Gastrocnemius medialis (tissue), 4 donors: ENCODE results near the gene EXOC1L.

ENCODE experiments used
- CTCF ChIP-seq, 5 experiments: fragments of 450-650 bp in 3 of 5; fragments of 200-600 bp in 2 of 5; sonication (generic) in 2 of 5; IDR thresholded peaks in 4 of 5; conservative IDR thresholded peaks in 1 of 5; 1 replicate in 4 of 5; 2 replicates in 1 of 5; pipeline ENCODE4 v1.5.1; 2016 to 2019; ENCODE audit warnings: antibody characterized with exemption in 5 of 5, mild to moderate bottlenecking in 3 of 5, moderate library complexity in 3 of 5
- POLR2A ChIP-seq, 2 donors: fragments of 450-650 bp; IDR thresholded peaks; one replicate each; pipeline ENCODE4 v1.6.1; 2017; ENCODE audit warnings: antibody characterized with exemption in 2 of 2, mild to moderate bottlenecking in 2 of 2, moderate library complexity in 2 of 2

- no peak for TF ChIP-seq CTCF (IDR thresholded peaks at IDR 0.05 in 4 of 5, conservative IDR thresholded peaks at IDR 0.05 in 1 of 5)
- no peak for TF ChIP-seq POLR2A (IDR thresholded peaks at IDR 0.05)
These were observed 14.7 kb downstream of the EXOC1L start for GRCh38 chr4:55834086-55834795.
